GM12878 (cell line): ENCODE results near the gene MYL3. TPM values are rescaled to one million over a fixed set of nuclear protein-coding genes. Genes with fewer than 3 reads are reported as not detected.

Experiments used
- ATAC-seq: fragments of 200-7000 bp; cut with Tn5 transposase; 3 replicates; pipeline ENCODE4 v1.9.1; 2020; ENCODE audit warnings: mild to moderate bottlenecking, moderate library complexity
- BruUV-seq: library from RNA; stranded (reverse); fragments of 400-500 nt; replicated peaks from 2 replicates; lab custom pipeline; 2021; lab: Mats Ljungman, UMichigan
- CTCF ChIA-PET: fragments of 300-600 bp; sonication (Branson Sonifier 250); formaldehyde crosslinking; extraction: SDS; loops from one replicate; lab custom pipeline; 2021; ENCODE audit warnings: inconsistent platforms; lab: Yijun Ruan, JAX
- POLR2A ChIA-PET: fragments of 350-600 bp; formaldehyde crosslinking; extraction: SDS; loops from one replicate; lab custom pipeline; 2021; ENCODE audit warnings: inconsistent platforms; lab: Charles Lee
- RAD21 ChIA-PET: fragments of 300-600 bp; sonication (Branson Sonifier 250); formaldehyde crosslinking; loops from one replicate; lab custom pipeline; 2023; ENCODE audit warnings: antibody characterized with exemption; ENCODE audit not compliant: unreplicated experiment; lab: Charles Lee
- SMC1A ChIA-PET: fragments of 300-600 bp; sonication (Branson Sonifier 250); formaldehyde crosslinking; loops from one replicate; lab custom pipeline; 2023; ENCODE audit not compliant: unreplicated experiment, uncharacterized antibody; lab: Charles Lee
- DNase-seq: peaks from one replicate; pipeline ENCODE4 v3.0.0-alpha.2; 2011; ENCODE audit warnings: low read depth, low spot score
- FAIRE-seq: peaks from 3 replicates; lab custom pipeline; 2011; peaks lifted over from hg19 to GRCh38; lab: Jason Lieb, UNC
- H2AFZ ChIP-seq: 2 replicates; pipeline ENCODE4 v1.6.0; 2011; ENCODE audit warnings: low read depth, low read length, control low read depth; ENCODE audit not compliant: control insufficient read depth
- H3K27ac ChIP-seq: 2 replicates; pipeline ENCODE4 v1.5.1; 2011; ENCODE audit warnings: control low read depth; ENCODE audit not compliant: control insufficient read depth, insufficient read depth
- H3K27me3 ChIP-seq, 2 experiments: replicated peaks in 1 of 2; 2 replicates each; pipeline versions ENCODE4 v1.6.0 to v1.6.1; 2011; ENCODE audit warnings: low read length in 1 of 2; ENCODE audit not compliant: control insufficient read depth in 2 of 2, insufficient read depth in 2 of 2
- H3K36me3 ChIP-seq, 2 experiments: 2 replicates each; pipeline ENCODE4 v1.5.1; 2011; ENCODE audit warnings: low read length in 1 of 2; ENCODE audit not compliant: control insufficient read depth in 2 of 2, insufficient read depth in 2 of 2
- H3K4me1 ChIP-seq: 2 replicates; pipeline ENCODE4 v1.6.1; 2011; ENCODE audit warnings: mild to moderate bottlenecking, low read length, moderate library complexity, mixed read lengths; ENCODE audit not compliant: control insufficient read depth, insufficient read depth
- H3K4me2 ChIP-seq: 2 replicates; pipeline ENCODE4 v1.6.0; 2011; ENCODE audit warnings: control low read depth; ENCODE audit not compliant: control insufficient read depth, insufficient read depth
- H3K4me3 ChIP-seq: fragments of 200-600 bp; sonication (generic); 2 replicates; pipeline ENCODE4 v1.5.1; 2016
- H3K79me2 ChIP-seq: 2 replicates; pipeline ENCODE4 v1.6.0; 2011; ENCODE audit warnings: low read length; ENCODE audit not compliant: control insufficient read depth, insufficient read depth
- H3K9ac ChIP-seq: 2 replicates; pipeline ENCODE4 v1.8.0; 2011; ENCODE audit warnings: low read length, control low read depth, mixed read lengths; ENCODE audit not compliant: control insufficient read depth, insufficient read depth
- H3K9me3 ChIP-seq: replicated peaks from 3 replicates; pipeline ENCODE4 v1.5.1; 2011; ENCODE audit warnings: mild to moderate bottlenecking, low read length; ENCODE audit not compliant: control insufficient read depth, insufficient read depth
- H4K20me1 ChIP-seq: 2 replicates; pipeline ENCODE4 v1.6.0; 2011; ENCODE audit not compliant: control insufficient read depth, insufficient read depth
- BRCA1 ChIP-seq: IDR thresholded peaks from 2 replicates; pipeline ENCODE4 v1.6.1; 2011; ENCODE audit warnings: low read depth, low read length, improper control_type of control experiment
- CREB1 ChIP-seq: IDR thresholded peaks from 2 replicates; pipeline ENCODE4 v1.6.1; 2012; ENCODE audit warnings: low read depth, mild to moderate bottlenecking, inconsistent platforms
- CTCF ChIP-seq, 3 experiments: IDR thresholded peaks in 2 of 3; conservative IDR thresholded peaks in 1 of 3; 2 replicates each; pipeline ENCODE4 v1.5.1; 2011; ENCODE audit warnings: low read depth in 3 of 3, low read length in 3 of 3, mild to moderate bottlenecking in 3 of 3, control low read depth in 2 of 3, moderate library complexity in 2 of 3, inconsistent platforms in 1 of 3, mixed read lengths in 1 of 3; ENCODE audit not compliant: control insufficient read depth in 2 of 3, insufficient read depth in 1 of 3; ENCODE audit errors: extremely low read depth in 1 of 3
- EED ChIP-seq: sonication (generic); IDR thresholded peaks from 2 replicates; pipeline ENCODE4 v1.6.1; 2016; ENCODE audit warnings: antibody characterized with exemption, low read depth
- ESRRA ChIP-seq: IDR thresholded peaks from 2 replicates; pipeline ENCODE4 v1.6.1; 2012; ENCODE audit warnings: mild to moderate bottlenecking, low read length, improper control_type of control experiment
- EZH2 ChIP-seq: IDR thresholded peaks from 2 replicates; pipeline ENCODE4 v1.6.1; 2012; ENCODE audit warnings: low read depth, mild to moderate bottlenecking, control low read depth, inconsistent platforms, low read length, borderline replicate concordance; ENCODE audit not compliant: control insufficient read depth
- KDM1A ChIP-seq: fragments of 200-600 bp; sonication (generic); IDR thresholded peaks from 2 replicates; pipeline ENCODE4 v1.6.1; 2016; ENCODE audit warnings: borderline replicate concordance
- MYB ChIP-seq: fragments of 150-350 bp; IDR thresholded peaks from 2 replicates; pipeline ENCODE4 v1.6.1; 2014; ENCODE audit warnings: mild to moderate bottlenecking, low read depth, low read length, borderline replicate concordance
- NKRF ChIP-seq: fragments of 450-650 bp; conservative IDR thresholded peaks from 2 replicates; pipeline ENCODE4 v1.6.1; 2017; ENCODE audit warnings: mild to moderate bottlenecking, moderate library complexity
- SMAD5 ChIP-seq: IDR thresholded peaks from 2 replicates; pipeline ENCODE4 v1.6.1; 2016; ENCODE audit warnings: antibody characterized with exemption, low read depth
- TARDBP ChIP-seq: IDR thresholded peaks from 2 replicates; pipeline ENCODE4 v1.6.1; 2016; ENCODE audit warnings: borderline replicate concordance
- TCF7 ChIP-seq: IDR thresholded peaks from 2 replicates; pipeline ENCODE4 v1.6.1; 2014; ENCODE audit warnings: antibody characterized with exemption, borderline replicate concordance
- ZBTB40 ChIP-seq: fragments of 450-650 bp; IDR thresholded peaks from 2 replicates; pipeline ENCODE4 v1.6.1; 2016; ENCODE audit warnings: mild to moderate bottlenecking, moderate library complexity, borderline replicate concordance
- ZNF622 ChIP-seq: fragments of 450-650 bp; IDR thresholded peaks from 2 replicates; pipeline ENCODE4 v1.6.1; 2017; ENCODE audit warnings: mild to moderate bottlenecking, inconsistent platforms
- ZZZ3 ChIP-seq: IDR thresholded peaks from 2 replicates; pipeline ENCODE4 v1.6.1; 2011; ENCODE audit warnings: low read depth; ENCODE audit not compliant: control insufficient read depth, insufficient read length
- WGBS: methylation state at CpG from one replicate; pipeline ENCODE4 v1.1.6; 2016; ENCODE audit warnings: low lambda C conversion rate; ENCODE audit not compliant: insufficient replicate concordance, insufficient coverage; ENCODE audit errors: missing lambda C conversion rate; 5-methylcytosine and 5-hydroxymethylcytosine counted together
- in situ Hi-C: fragments of 300-500 bp; cut with MboI; formaldehyde crosslinking; loops from 9 replicates; pipeline ENCODE4 v1.14.3; 2018; ENCODE audit warnings: mixed read lengths
- intact Hi-C: fragments of 100-400 bp; cut with micrococcal nuclease; formaldehyde crosslinking; loops from one replicate; pipeline ENCODE4 v1.14.2; 2022; ENCODE audit not compliant: unreplicated experiment
- polyA plus RNA-seq, 11 experiments: library from polyadenylated mRNA; depleted of rRNA in 4 of 11; unstranded in 6 of 11; stranded (reverse) in 5 of 11; fragments of >200 nt; fragmentation: Nextera tagmentation in 4 of 11; fragmentation: Illumina TruSeq in 1 of 11; extraction: Ambion mirVana in 4 of 11; extraction: Trizol in 1 of 11; gene quantifications; 1 replicate in 1 of 11; 2 replicates in 10 of 11; pipeline versions ENCODE4 v1.2.1 to v1.2.3, GENCODE V29; 2011 to 2016; ENCODE audit warnings: inconsistent platforms in 2 of 11, missing spikeins in 2 of 11, low read depth in 1 of 11
- total RNA-seq, 4 experiments: library from RNA; depleted of rRNA in 3 of 4; stranded (reverse); fragments of >200 nt in 3 of 4; fragmentation: Illumina TruSeq in 1 of 4; extraction: Trizol in 1 of 4; gene quantifications; 2 replicates each; pipeline versions ENCODE4 v1.2.1 to v1.2.3, GENCODE V29; 2013 to 2021

Gene MYL3
- total and polyA plus RNA-seq, 10 of the 15 experiments (the other 5 are each of a cell fraction or from before 2014, with no cell fraction given) = 0.40 TPM; not detected in 9

- H3K9ac ChIP-seq = no peak overlapping the region
- no peak overlapping the region for H3K4me2 ChIP-seq
- POLR2A ChIA-PET = interaction anchor here (0.6 kb wide), 1 partner anchor 19 kb away, joined by 3 read pairs; no protein-coding TSS in a partner anchor
- RAD21 ChIA-PET = no interaction called here
- H4K20me1 ChIP-seq = no peaks in the 10 kb centered on the region
- no peaks in the 10 kb centered on the region; a peak in 2 of 4 replicates for H3K27me3 ChIP-seq
- H3K4me3 ChIP-seq = no peak overlapping the region
- H3K36me3 ChIP-seq = no peaks in the 10 kb centered on the region
- DNase-seq (no peak), ATAC-seq (no peak), FAIRE-seq (no peak)
- no peak overlapping the region for H3K27ac ChIP-seq
- SMC1A ChIA-PET = interaction anchor here (1.2 kb wide), 1 partner anchor 36 kb away, joined by 4 read pairs; no protein-coding TSS in a partner anchor
- H2AFZ ChIP-seq = no peak overlapping the region
- intact Hi-C loops = no loop called here
- H3K9me3 ChIP-seq = no peaks in the 10 kb centered on the region
- no peaks in the 10 kb centered on the region for H3K4me1 ChIP-seq
- BruUV-seq = no TSS peak
- H3K79me2 ChIP-seq = no peaks in the 10 kb centered on the region
- in situ Hi-C loops = no loop called here
- CTCF ChIA-PET = interaction anchor here (0.5 to 1.6 kb wide), 9 partner anchors 10 to 1348 kb away, joined by 3 to 8 read pairs (median 4); no protein-coding TSS in a partner anchor
- 30% methylated on average over 11 of the region's 11 CpGs for WGBS
- TF ChIP-seq CREB1 (no peak), ZNF622 (no peak), SMAD5 (no peak), ESRRA (no peak), EED (no peak), CTCF (IDR thresholded peaks at IDR 0.05 in 2 of 3, conservative IDR thresholded peaks at IDR 0.05 in 1 of 3; ENCODE audit: control insufficient read depth in 2 of 3, extremely low read depth in 1 of 3, insufficient read depth in 1 of 3, low read depth in 3 of 3, low read length in 3 of 3) (no peak), NKRF (no peak), MYB (no peak), ZBTB40 (no peak), KDM1A (no peak), TCF7 (no peak), EZH2 (no peak), TARDBP (no peak), ZZZ3 (no peak), BRCA1 (no peak)
Observed at GRCh38 chr3:46859001-46859710, 4.1 kb downstream of the MYL3 start.
